SK-N-SH (cell line): ENCODE data around the gene ACO1. TPM values are rescaled to one million over a fixed set of nuclear protein-coding genes. Genes with fewer than 3 reads are reported as not detected.

ENCODE experiments used
- CTCF ChIA-PET: fragments of 300-600, 350-600 bp; formaldehyde crosslinking; extraction: SDS; loops from one replicate; lab custom pipeline; 2021; lab: Yijun Ruan, JAX
- POLR2A ChIA-PET: fragments of 350-600 bp; sonication (Branson Sonifier 250); formaldehyde crosslinking; extraction: SDS; loops from one replicate; lab custom pipeline; 2020; ENCODE audit warnings: antibody characterized with exemption, inconsistent platforms; lab: Yijun Ruan, JAX
- DNase-seq: peaks from one replicate; pipeline ENCODE4 v3.0.0; 2012
- H2AFZ ChIP-seq: fragments of 200-600 bp; sonication (generic); 2 replicates; pipeline ENCODE4 v1.8.1; 2016; ENCODE audit warnings: antibody characterized with exemption, mild to moderate bottlenecking, low read depth
- H3F3A ChIP-seq: fragments of 200-600 bp; sonication (generic); replicated peaks from 2 replicates; pipeline ENCODE3; 2016; ENCODE audit warnings: antibody characterized with exemption, mild to moderate bottlenecking; ENCODE audit not compliant: insufficient read depth
- H3K27ac ChIP-seq, 2 experiments: fragments of 200-500 bp in 1 of 2; fragments of 200-600 bp in 1 of 2; sonication (Bioruptor generic) in 1 of 2; sonication (generic), shearing (Covaris generic) in 1 of 2; 2 replicates each; pipeline versions ENCODE4 v1.5.1 to v1.6.1; 2014 to 2016; ENCODE audit warnings: low read depth in 2 of 2, inconsistent platforms in 1 of 2, low read length in 1 of 2, mild to moderate bottlenecking in 1 of 2, mixed read lengths in 1 of 2
- H3K27me3 ChIP-seq: fragments of 200-600 bp; sonication (generic), shearing (Covaris generic); 2 replicates; pipeline ENCODE4 v1.6.1; 2016; ENCODE audit warnings: mixed run types; ENCODE audit not compliant: insufficient read depth
- H3K36me3 ChIP-seq, 2 experiments: fragments of 200-500 bp in 1 of 2; fragments of 200-600 bp in 1 of 2; sonication (Bioruptor generic) in 1 of 2; sonication (generic) in 1 of 2; replicated peaks in 1 of 2; 2 replicates each; pipeline versions ENCODE3 to v1.5.1; 2014 to 2016; ENCODE audit warnings: low read length in 1 of 2, mild to moderate bottlenecking in 1 of 2; ENCODE audit not compliant: insufficient read depth in 2 of 2, control insufficient read depth in 1 of 2
- H3K4me1 ChIP-seq, 2 experiments: fragments of 200-500 bp in 1 of 2; fragments of 200-600 bp in 1 of 2; sonication (Bioruptor generic) in 1 of 2; sonication (generic), shearing (Covaris generic) in 1 of 2; 2 replicates each; pipeline versions ENCODE4 v1.5.1 to v1.6.1; 2014 to 2016; ENCODE audit warnings: low read depth in 1 of 2, low read length in 1 of 2, mixed run types in 1 of 2; ENCODE audit not compliant: insufficient read depth in 2 of 2, control insufficient read depth in 1 of 2
- H3K4me2 ChIP-seq: fragments of 200-600 bp; sonication (generic), shearing (Covaris generic); 2 replicates; pipeline ENCODE4 v1.6.1; 2017; ENCODE audit warnings: mixed run types
- H3K4me3 ChIP-seq, 2 experiments: fragments of 200-500 bp in 1 of 2; fragments of 200-600 bp in 1 of 2; sonication (Bioruptor generic) in 1 of 2; sonication (generic), shearing (Covaris generic) in 1 of 2; 2 replicates each; pipeline versions ENCODE4 v1.5.1 to v1.8.1; 2014 to 2016; ENCODE audit warnings: low read depth in 2 of 2, inconsistent platforms in 1 of 2, low read length in 1 of 2, mild to moderate bottlenecking in 1 of 2, mixed read lengths in 1 of 2, moderate library complexity in 1 of 2
- H3K79me2 ChIP-seq: fragments of 200-600 bp; sonication (generic); 2 replicates; pipeline ENCODE4 v1.8.1; 2017; ENCODE audit warnings: mild to moderate bottlenecking; ENCODE audit not compliant: insufficient read depth
- H3K9ac ChIP-seq: fragments of 200-600 bp; sonication (generic); 2 replicates; pipeline ENCODE4 v1.6.1; 2017; ENCODE audit warnings: mixed run types
- H3K9me2 ChIP-seq: fragments of 200-600 bp; sonication (generic); 2 replicates; pipeline ENCODE4 v1.6.1; 2017; ENCODE audit warnings: mixed run types
- H3K9me3 ChIP-seq: fragments of 200-600 bp; sonication (generic); 2 replicates; pipeline ENCODE4 v1.6.1; 2017; ENCODE audit warnings: mixed run types, mild to moderate bottlenecking, moderate library complexity
- H4K20me1 ChIP-seq: fragments of 200-600 bp; sonication (generic); 2 replicates; pipeline ENCODE4 v1.6.1; 2017; ENCODE audit warnings: mild to moderate bottlenecking, mixed run types; ENCODE audit not compliant: insufficient read depth
- CHD2 ChIP-seq: fragments of 150-350 bp; IDR thresholded peaks from 2 replicates; pipeline ENCODE4 v1.6.1; 2018; ENCODE audit warnings: low read length; ENCODE audit not compliant: partially characterized antibody
- ELF1 ChIP-seq: IDR thresholded peaks from 2 replicates; pipeline ENCODE4 v1.4.0; 2012
- EP300 ChIP-seq, 2 experiments: IDR thresholded peaks; 2 replicates each; pipeline versions ENCODE4 v1.4.0 to v1.6.1; 2012; ENCODE audit warnings: borderline replicate concordance in 1 of 2, low read depth in 1 of 2, low read length in 1 of 2
- EZH2phosphoT487 ChIP-seq: fragments of 200-600 bp; sonication (generic); IDR thresholded peaks from 2 replicates; pipeline ENCODE4 v1.6.1; 2017; ENCODE audit warnings: low read depth, mixed run types, mild to moderate bottlenecking, antibody characterized with exemption, moderate library complexity, borderline replicate concordance
- GABPA ChIP-seq: IDR thresholded peaks from 2 replicates; pipeline ENCODE4 v1.4.0; 2012; ENCODE audit warnings: low read depth, mild to moderate bottlenecking
- GATA2 ChIP-seq: sonication (generic); formaldehyde crosslinking; IDR thresholded peaks from 2 replicates; pipeline ENCODE4 v1.5.0; 2020; ENCODE audit warnings: mild to moderate bottlenecking, missing genetic modification reagents
- IRF3 ChIP-seq: fragments of 150-350 bp; IDR thresholded peaks from 2 replicates; pipeline ENCODE4 v1.6.1; 2016; ENCODE audit warnings: mild to moderate bottlenecking, low read depth, low read length
- JUND ChIP-seq: IDR thresholded peaks from 2 replicates; pipeline ENCODE4 v1.4.0; 2012
- MAX ChIP-seq: IDR thresholded peaks from 2 replicates; pipeline ENCODE4 v1.4.0; 2012; ENCODE audit warnings: low read depth
- MEF2A ChIP-seq: IDR thresholded peaks from 2 replicates; pipeline ENCODE4 v1.4.0; 2012; ENCODE audit warnings: low read depth, borderline replicate concordance
- NFIC ChIP-seq: IDR thresholded peaks from 2 replicates; pipeline ENCODE4 v1.4.0; 2012; ENCODE audit warnings: borderline replicate concordance
- NRF1 ChIP-seq: IDR thresholded peaks from 2 replicates; pipeline ENCODE4 v1.6.1; 2012; ENCODE audit warnings: low read depth, mild to moderate bottlenecking, low read length
- PBX3 ChIP-seq: IDR thresholded peaks from 2 replicates; pipeline ENCODE4; 2012
- POLR2AphosphoS5 ChIP-seq: IDR thresholded peaks from 2 replicates; pipeline ENCODE4 v1.6.1; 2012; ENCODE audit warnings: low read depth, low read length
- RFX5 ChIP-seq: IDR thresholded peaks from 2 replicates; pipeline ENCODE4 v1.6.1; 2012; ENCODE audit warnings: mild to moderate bottlenecking, improper control_type of control experiment, low read length
- RXRA ChIP-seq: IDR thresholded peaks from 2 replicates; pipeline ENCODE4 v1.4.0; 2012; ENCODE audit warnings: low read depth, mild to moderate bottlenecking, borderline replicate concordance
- SIN3A ChIP-seq: IDR thresholded peaks from 2 replicates; pipeline ENCODE4 v1.6.1; 2012; ENCODE audit warnings: low read depth, mild to moderate bottlenecking, low read length, moderate library complexity, borderline replicate concordance
- SMC3 ChIP-seq: IDR thresholded peaks from 2 replicates; pipeline ENCODE4 v1.6.1; 2012; ENCODE audit warnings: low read depth, low read length, improper control_type of control experiment
- USF2 ChIP-seq: fragments of 150-350 bp; IDR thresholded peaks from 2 replicates; pipeline ENCODE4 v1.6.1; 2017; ENCODE audit warnings: antibody characterized with exemption, low read length, low read depth, borderline replicate concordance
- YY1 ChIP-seq: IDR thresholded peaks from 2 replicates; pipeline ENCODE4 v1.4.0; 2012; ENCODE audit warnings: low read depth, mild to moderate bottlenecking
- ZBTB33 ChIP-seq: IDR thresholded peaks from 2 replicates; pipeline ENCODE4 v1.4.0; 2012; ENCODE audit warnings: low read depth, borderline replicate concordance
- WGBS: methylation state at CpG from one replicate; pipeline ENCODE4 v1.1.6; 2017; ENCODE audit warnings: low lambda C conversion rate; 5-methylcytosine and 5-hydroxymethylcytosine counted together
- polyA plus RNA-seq, 3 experiments: library from polyadenylated mRNA; depleted of rRNA; stranded (reverse); fragments of >200 nt; gene quantifications; 2 replicates each; pipeline ENCODE4 v1.2.3, GENCODE V29; 2012
- TF ChIP-seq, protein P1 (sequence below): IDR thresholded peaks from 2 replicates; pipeline ENCODE4 v1.6.1; 2012; ENCODE audit warnings: mild to moderate bottlenecking, low read depth, low read length, moderate library complexity

ACO1 gene
- polyA plus RNA-seq, 1 of the 3 experiments (the other 2 are of a cell fraction), result 25.4 TPM

DNA sequence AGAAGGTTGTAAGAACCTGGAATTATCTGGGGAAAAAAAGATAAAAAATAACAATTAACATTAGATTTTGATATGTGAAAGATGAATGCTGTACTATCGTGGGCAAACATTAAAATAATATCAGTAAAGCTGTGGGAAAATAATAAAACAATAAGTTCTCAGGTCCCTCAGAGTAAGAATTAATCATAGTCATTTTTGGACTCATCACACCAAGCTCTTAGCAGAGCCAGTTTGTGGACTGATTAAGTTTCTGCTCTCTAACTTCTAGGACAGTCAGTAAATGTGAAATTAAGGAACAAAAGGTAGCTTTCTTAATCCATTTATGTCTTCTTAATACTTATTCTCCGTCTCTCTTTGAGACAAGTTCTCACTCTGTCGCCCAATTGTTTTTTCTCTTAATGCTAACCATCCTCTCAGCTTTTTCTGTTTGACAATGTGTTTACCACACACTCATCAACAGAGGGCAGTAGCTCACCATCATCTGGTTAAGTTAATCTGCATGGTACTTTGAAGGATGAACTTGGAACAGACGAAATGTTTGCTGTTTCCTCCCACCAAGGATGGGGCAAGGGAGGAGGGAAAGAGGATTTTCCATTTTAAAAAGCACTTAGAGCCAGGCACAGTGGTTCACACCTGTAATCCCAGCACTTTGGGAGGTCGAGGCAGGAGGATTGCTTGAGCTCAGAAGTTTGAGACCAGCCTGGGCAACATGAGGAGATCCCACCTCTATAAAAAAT, 5.3 kb upstream of the ACO1 start (continued):
- TF ChIP-seq IRF3 (no peak), EZH2phosphoT487 (no peak), PBX3 (no peak), GABPA (no peak), ELF1 (no peak), SMC3 (peak; percentile 75)
- TF ChIP-seq, all 33 proteins: peak for 7

GRCh38 chr9:32380944-32381343, 3.5 kb upstream of the ACO1 start:
- ChIA-PET CTCF (interaction anchor here (0.8 to 7.4 kb wide), 13 partner anchors 15 to 587 kb away, joined by 3 to 620 read pairs (median 51); partner anchors contain the start of genes NDUFB6, RIGI, SMIM27 and TOPORS), POLR2A (interaction anchor here (0.6 kb wide), 2 partner anchors 123 to 176 kb away, joined by 3 to 4 read pairs; no protein-coding TSS in a partner anchor)
- Histone ChIP-seq H3K4me3 (no peak overlapping the region), H3F3A (no peaks in the 10 kb centered on the region), H3K27me3 (no peaks in the 10 kb centered on the region), H3K79me2 (peaks cover 9% of the 10 kb centered on the region), H3K4me1 (peaks cover 4 to 9% of the 10 kb centered on the region in 2 experiments; a peak in 2 of 4 replicates), H3K9me2 (no peaks in the 10 kb centered on the region), H3K27ac (no peak overlapping the region), H4K20me1 (no peaks in the 10 kb centered on the region), H3K4me2 (no peak overlapping the region), H3K36me3 (no peaks in the 10 kb centered on the region), H2AFZ (no peak overlapping the region), H3K9me3 (no peaks in the 10 kb centered on the region), H3K9ac (no peak overlapping the region)
- WGBS, result 89% methylated on average over 3 of the region's 3 CpGs
- no peak for DNase-seq
- TF ChIP-seq NRF1 (no peak), RFX5 (no peak), USF2 (no peak), CHD2 (no peak), RXRA (no peak), MEF2A (no peak), NFIC (no peak), SIN3A (no peak), EP300 (IDR thresholded peaks at IDR 0.05; ENCODE audit: borderline replicate concordance in 1 of 2, low read depth in 1 of 2, low read length in 1 of 2) (no peak), MAX (no peak), YY1 (no peak), ZBTB33 (no peak), GATA2 (CRISPR knock-in tag) (no peak), POLR2AphosphoS5 (no peak), GABPA (no peak), JUND (no peak), ELF1 (no peak)
- TF ChIP-seq, protein P1, sequence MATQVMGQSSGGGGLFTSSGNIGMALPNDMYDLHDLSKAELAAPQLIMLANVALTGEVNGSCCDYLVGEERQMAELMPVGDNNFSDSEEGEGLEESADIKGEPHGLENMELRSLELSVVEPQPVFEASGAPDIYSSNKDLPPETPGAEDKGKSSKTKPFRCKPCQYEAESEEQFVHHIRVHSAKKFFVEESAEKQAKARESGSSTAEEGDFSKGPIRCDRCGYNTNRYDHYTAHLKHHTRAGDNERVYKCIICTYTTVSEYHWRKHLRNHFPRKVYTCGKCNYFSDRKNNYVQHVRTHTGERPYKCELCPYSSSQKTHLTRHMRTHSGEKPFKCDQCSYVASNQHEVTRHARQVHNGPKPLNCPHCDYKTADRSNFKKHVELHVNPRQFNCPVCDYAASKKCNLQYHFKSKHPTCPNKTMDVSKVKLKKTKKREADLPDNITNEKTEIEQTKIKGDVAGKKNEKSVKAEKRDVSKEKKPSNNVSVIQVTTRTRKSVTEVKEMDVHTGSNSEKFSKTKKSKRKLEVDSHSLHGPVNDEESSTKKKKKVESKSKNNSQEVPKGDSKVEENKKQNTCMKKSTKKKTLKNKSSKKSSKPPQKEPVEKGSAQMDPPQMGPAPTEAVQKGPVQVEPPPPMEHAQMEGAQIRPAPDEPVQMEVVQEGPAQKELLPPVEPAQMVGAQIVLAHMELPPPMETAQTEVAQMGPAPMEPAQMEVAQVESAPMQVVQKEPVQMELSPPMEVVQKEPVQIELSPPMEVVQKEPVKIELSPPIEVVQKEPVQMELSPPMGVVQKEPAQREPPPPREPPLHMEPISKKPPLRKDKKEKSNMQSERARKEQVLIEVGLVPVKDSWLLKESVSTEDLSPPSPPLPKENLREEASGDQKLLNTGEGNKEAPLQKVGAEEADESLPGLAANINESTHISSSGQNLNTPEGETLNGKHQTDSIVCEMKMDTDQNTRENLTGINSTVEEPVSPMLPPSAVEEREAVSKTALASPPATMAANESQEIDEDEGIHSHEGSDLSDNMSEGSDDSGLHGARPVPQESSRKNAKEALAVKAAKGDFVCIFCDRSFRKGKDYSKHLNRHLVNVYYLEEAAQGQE, result no peak
